Stimulated activated CD8-positive, alpha-beta memory T cell treated with anti-CD3 and anti-CD28 coated beads, Interleukin-4, amount 100 ng/mL, for 1 hour (primary cell): Measurements from ENCODE around the gene CCDC54.

Experiments
- DNase-seq, 2 donors: peaks; one replicate each; pipeline ENCODE4 v3.0.0-alpha.2; 2020; ENCODE audit warnings: low read depth in 2 of 2, low spot score in 1 of 2

The CCDC54 gene

DNA sequence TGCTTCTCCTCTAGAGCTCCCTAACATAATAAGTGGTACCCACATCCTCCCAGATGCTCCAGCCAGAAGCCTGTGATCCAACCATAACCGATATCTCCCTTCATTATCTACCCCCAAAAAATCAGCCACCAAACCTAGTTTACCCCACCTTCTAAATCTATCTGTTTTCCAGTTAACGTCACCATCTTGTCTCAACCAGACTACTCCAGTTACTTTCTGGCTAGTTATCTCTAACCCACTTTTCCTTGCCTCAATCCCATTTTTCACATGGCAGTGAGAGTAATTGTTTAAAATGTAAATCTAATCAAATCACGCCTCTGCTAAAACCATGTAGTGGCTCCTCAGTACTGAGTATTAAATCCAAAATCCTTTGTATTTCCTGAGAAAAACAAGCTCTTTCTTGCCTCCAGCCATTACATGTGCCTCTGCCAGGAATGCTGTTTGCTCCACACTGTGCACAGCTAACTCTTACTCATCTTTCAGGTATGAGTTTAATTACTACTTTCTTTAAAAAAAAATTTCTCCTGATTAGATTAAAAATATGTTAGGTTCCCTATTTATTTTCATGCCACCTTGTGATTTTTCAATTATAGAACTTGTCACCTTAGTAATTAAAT, 15.4 kb downstream of the CCDC54 start:
- DNase-seq = no peak

DNA sequence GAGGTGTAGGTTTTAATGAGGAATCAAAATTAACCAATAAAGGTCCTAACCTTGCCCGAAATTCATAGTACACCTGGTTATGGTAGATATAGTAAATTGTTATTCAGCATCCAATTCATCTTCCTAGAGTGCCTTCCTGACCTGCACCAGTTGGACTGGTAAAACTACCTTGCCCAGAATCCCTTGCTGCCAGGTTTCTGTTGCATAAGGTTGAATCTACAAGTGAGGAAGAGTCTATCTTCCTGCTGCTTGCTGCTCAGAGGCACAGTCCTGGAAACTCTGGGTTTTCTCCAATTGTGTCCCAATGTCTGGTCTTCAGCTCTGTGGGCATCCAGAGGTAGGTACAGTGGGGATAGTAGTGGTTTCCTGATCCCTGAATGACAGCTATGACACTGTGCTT, 17.3 kb downstream of the CCDC54 start:
- no peak for DNase-seq

DNA sequence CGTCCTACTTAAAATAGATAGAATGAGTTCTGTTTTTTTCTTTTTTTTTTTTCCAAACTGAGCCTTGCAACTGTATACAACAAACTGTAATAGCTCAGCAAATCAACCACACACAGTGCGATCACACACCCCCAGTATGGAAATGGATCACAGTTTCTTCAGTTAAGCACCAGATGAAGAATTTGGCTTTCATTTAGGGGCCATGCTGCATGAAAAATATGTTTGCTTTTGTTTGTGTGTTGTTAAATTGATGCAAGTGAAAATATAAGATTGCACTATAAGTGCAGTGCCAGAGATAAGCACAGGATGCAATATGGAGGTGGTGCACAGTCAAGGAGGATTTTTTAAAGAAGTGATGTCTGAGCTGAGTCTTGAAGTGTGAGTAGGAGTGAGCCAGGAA, 17.8 kb downstream of the CCDC54 start:
- no peak for DNase-seq

DNA sequence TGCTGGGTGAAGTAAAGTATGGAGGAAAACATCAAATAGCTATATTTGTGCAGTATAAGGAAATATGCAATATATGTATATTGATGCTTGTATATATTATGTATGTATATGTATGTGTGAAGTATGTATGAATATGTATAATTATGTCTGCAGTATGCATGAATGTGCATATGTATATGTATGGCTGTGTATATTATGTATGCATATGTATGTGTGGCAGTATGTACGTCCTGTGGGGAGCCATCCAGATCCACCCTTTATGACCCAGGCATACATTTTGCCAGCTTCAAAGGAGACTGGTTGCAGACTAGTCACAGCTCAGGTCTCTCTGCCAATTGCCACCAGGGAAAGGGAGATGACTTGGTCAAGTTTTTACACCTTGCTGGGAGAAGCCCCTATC, 24.1 kb downstream of the CCDC54 start:
- no peak for DNase-seq

DNA sequence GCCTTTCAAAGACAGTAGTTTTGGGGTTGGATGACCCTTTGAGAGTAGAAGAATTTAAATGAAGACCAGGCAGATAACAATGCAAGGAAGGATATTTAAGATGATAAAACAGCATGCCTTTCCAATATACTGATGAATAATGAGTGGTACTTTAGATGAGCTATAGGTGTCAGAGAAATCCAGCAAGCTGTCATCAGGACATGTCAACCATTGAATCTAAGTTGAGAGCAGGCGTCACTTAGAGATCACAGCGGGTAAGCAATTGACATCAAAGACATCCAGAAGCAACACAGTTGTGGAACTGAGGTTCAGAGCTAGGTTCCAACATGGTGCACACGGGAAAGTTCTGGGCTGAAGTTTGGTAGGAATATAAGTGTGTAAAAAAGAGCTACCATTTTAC, 25.0 kb downstream of the CCDC54 start:
- DNase-seq = no peak

DNA sequence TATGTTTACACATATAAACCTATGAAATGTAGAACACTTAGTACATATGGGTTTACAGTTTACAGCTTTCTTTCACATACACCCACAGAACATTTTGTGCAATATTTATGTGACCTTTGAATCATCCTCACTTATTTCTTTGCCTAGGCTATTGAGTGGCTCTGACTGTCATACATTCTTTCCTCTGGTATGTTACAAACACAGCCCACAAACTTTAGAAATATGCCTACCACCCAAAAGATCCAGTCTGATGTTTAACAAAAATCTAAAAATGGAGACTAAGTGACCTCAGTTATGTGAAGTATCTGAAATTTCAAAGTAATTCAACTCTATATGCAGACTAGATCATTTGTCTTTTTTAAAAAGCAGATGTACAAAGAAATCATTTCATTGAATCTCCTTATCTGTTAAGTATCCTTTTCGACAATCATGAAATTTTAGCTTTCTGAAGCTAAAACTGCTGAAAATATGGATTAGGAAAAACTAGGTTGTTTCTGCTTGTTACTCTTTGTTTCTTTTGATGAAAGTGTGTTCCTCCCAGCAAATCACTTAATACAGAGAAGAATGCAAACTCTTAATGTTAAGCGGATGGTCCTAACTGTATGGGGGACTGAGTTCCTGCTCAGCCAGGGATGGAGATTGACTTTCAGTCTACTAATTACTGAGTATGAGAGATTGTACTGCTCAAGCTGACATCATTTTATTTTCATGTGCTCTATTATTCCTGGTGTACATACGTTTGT, 27.7 kb downstream of the CCDC54 start:
- DNase-seq = no peak

DNA sequence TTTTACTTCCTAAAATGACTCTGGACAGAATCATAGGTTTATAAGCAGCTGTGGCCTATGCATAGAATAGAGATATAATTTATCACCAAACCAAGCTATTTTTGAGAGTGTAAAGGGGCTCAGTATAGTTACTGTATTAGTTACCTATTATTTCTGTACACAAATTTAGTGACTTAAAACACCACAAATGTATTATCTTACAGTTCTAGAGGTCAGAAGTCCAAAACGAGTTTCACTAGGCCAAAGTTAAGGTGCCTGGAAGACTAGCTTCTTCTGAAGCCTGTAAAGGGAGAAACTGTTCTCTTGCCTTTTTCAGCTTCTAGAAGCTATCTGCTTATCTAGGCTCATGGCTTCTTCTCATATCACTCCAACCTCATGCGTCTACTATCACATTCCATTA, 30.1 kb downstream of the CCDC54 start:
- no peak for DNase-seq

DNA sequence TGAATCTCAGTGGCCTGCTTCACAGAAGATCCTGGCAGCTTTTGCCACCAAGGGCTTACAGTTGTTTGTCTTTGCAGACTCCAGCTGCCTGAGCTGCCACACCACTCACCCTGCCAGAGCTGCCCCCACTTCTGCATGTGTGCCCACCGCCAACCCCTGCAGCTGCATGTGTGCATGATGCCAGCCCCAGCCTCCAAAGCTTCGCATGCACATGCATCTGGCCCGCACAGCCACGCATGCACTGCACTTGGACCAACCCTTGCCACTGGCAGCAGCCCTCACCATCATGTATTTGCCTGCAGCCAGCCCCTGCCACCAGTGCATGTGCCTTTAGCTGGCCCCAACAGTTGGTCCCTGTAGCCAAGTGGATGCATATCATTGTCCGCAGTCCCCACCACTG, 31.3 kb downstream of the CCDC54 start:
- DNase-seq = no peak

DNA sequence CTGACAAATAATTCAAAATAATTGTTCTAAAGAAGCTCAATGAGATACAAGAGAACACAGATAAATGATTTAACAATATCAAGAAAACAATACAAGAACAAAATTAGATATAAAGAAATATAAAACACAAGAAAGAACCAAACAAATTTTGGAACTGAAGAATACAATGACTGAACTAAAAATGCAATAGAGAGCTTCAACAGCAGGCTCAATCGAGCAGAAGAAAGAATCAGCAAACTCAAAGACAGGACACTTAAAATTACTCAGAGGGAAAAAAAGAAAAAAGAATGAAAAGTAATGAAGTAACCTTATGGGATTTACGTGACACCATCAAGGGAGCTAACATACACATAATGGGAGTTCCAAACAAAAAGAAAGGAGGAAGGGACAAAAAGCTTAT, 32.1 kb downstream of the CCDC54 start:
- no peak for DNase-seq

DNA sequence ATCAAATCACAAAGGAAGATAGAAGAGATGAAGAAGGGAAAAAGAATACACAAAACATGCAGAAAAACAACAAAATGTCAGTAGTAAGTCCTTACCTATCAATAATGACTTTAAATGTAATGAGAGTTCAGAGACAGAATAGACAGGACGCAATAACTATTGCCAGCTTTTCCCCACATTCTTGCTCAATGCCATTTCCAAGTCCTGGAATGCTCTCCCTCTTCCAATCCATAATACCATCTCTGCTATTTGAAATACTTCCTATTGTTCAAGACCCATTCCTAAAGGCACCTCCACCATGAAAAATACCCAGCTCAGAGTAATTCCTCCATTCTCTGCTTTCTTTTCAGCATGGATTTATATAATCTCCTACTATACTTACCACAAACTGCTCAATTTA, 33.4 kb downstream of the CCDC54 start:
- no peak for DNase-seq

DNA sequence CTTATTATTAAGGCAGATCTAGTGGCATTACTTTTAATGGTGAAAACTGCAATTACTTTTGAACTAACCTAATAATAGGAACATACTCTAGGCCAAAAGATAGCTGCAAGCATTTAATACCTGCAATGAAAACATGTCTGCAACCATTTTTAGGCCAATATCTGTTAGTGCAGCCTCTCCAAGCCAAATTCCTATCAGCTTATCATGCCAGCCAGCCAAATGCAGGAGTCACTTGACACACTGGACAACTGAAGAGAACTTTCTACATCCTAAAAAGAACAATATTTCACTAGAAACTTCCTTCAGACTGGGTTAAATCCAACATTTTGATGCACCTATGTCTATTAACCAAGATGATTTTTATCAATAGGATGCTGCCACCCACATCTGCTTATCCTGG, 33.8 kb downstream of the CCDC54 start:
- no peak for DNase-seq

DNA sequence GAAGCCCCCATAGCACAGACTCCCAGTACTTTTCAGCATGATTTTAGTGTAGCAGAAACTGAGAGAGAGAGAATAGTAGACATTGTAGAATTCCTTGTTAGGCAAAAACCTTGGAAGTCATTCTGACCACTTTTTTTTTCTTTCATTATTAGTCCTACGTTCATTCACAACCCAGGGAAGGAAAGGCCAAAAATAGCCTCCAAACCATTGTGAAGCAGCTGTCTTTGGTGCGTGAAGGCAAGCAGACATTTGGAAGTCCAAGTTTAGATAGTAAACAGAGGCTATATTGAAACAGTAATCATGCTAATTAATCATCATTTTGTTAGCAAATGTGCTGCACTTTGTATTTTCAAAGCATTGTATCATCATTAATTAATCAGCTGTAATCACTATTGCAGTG, 34.5 kb downstream of the CCDC54 start:
- DNase-seq = no peak

DNA sequence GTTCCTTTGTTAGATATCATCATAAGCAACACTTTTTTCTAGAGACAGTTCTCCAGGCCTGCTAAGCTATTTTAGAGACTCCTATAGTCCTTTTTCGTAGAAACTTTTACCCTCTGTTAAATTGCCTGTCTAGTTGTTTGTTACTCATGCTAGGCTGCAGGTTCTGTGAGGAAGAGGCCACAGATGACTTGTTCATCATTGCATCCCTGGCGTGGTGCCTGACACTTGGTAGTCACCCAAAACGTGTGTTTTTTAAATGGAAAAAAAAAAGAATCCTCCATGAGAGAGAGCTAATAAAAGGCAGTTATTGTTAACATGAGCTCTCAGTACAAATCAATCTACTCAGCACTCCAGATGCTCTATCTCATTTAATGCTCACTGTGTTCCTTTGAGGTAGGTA, 35.1 kb downstream of the CCDC54 start:
- DNase-seq = no peak

DNA sequence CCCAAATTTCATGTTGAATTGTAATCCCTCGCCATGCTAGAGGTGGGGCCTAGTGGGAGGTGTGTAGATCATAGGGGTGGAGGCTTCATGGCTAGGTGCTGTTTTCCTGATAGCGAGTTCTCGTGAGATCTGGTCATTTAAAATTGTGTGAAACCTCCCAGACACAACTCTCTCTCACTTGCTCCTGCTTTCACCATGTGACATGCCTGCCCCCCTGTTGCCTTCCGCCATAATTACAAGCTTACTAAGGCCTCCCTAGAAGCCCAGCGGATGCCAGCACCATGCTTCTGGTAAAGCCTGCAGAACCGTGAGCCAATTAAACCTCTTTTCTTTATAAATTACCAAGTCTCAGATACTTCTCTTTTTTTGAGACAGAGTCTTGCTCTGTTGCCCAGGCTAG, 36.0 kb downstream of the CCDC54 start:
- DNase-seq = no peak

DNA sequence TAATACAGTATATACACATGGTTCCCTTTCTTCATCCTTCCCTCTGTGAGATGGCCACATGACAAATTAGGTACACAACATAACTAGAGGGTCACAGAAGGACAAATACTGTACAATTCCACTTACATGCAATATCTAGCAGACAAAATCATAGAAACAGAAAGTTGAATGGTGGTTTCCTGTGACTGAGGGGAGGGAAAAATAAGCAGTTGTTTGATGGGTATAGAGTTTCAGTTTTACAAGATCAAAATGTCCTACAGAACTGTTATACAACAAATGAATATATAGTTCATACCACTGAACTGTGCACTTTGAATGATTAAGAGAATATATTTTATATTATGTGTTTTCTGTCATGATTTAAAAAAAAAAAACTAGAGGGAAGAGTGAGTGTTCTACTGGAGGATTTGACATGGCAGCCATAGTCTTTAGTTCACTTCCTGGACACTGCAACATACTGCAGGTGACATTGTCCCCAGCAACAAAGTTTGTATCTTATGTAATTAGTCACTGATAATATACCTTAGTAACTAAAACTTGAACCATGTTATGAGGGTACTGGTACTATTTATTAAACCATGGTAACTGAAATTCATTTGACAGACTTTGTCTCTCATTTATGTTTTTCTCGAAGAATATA, 37.2 kb downstream of the CCDC54 start:
- DNase-seq = no peak

DNA sequence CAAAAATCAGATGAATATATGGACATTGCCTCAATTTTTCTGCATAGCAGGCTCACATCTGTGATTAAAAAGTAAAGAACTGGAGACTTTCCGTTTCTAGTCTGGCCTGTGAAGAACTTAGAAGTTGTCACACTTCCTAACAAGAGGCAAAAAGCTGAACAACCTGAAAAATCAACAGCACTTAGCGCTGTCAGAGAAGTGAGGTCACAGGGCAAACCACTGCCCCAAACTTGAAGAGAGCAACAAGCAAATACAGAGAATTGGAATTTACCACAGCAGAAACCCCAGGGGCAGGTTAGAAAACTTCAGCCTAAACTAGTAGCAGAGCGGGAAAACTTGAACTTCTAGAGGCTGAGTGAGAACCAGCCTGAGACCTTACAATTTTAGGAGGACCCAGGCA, 38.9 kb downstream of the CCDC54 start:
- no peak for DNase-seq

DNA sequence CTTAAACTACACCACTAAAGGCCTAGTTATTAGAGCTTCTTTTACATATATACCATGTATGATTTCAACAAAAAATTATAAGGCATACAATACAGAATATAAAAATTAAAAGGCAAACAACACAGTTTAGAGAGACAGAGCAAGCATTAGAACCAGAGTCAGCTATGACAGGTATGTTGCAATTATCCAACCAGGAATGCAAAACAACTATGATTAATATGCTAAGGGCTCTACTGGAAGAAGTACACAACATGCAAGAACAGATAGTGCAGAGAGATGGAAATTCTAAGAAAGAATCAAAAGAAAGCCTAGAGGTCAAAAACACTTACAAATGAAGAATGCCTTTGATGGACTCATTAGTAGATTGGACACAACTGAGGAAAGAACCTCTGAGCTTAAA, 39.6 kb downstream of the CCDC54 start:
- DNase-seq = no peak

DNA sequence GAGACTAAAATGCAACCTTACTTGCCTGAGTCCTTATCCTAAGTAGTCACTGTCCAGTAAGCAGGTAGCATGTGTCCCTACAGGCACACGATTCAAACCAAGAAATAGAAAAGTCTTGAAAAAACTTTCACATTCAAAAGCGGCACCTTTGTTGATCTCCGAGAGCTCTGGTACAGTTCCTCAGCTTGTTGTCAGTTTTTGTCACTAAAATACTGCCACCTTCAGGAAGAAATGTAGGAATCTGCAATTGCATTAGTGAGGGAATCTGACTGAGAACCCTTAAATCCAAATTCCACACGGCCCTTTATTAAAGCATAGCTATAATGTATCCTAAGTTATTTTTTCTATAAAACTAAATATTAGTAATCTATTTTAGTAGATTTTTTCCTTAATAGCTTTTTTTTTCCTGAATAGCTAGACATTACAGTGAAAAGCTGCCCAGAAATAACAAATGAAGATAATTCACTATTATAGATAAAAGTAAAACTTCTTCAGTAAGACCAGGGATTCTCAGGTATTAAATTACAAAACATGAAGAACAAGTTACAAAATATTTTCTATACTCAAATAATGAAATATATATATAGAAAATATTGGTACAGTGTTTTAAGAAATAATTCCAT, 44.0 kb downstream of the CCDC54 start:
- no peak for DNase-seq

DNA sequence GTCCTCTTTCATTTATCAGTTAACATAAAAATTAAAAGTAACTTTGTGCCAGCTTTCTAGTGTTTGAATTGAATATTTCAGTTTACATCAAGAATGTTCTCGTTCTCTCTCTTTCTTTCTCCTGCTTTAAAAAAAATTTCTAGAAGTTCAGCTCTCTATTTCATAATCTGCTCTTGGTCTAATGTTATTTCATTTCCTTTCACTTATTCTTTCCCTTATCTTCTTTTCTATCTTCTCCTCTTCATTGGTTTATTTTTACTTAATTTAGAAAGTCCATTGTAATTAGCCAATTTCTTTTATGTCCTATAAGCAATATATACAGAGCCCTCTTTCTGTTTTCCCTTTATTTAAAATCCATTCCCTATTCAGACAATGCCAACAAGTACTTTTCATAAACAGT, 44.6 kb downstream of the CCDC54 start:
- DNase-seq = no peak

DNA sequence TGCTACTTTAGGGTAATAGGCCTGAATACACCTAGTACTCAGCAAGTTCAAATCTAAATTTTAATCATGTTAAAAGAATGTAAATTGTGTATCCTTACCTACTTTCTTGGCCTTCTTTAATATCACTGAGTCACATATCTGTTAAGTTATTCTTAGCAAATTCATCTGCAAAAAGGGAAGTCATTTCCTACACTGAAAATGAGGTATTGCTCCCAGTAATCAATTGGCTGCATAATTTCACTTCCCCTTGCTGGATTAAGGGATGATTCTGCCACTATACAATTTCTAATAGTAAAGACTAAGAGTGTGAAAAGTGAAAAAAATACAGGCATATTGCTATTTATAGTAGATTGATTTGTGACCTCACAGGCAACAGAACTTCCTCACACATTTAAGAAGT, 47.8 kb downstream of the CCDC54 start:
- no peak for DNase-seq

DNA sequence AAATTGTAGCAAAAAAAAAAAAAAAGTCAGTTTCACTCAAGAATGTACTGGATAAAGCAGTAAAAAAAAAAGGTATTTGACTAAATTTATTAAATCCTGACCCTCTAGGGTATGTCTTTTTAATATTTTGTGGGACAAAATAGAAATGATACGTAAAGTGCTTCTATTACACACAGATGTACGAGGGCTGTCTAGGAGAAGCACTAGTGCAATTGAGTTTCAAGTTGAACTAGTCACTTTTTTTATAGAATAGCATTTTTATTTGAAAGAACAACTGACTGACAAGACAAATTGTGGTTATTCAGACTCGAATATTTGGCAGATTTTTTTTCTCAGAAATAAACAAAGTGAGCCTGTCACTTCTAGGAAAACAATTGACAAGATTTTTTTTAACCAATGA, 49.0 kb downstream of the CCDC54 start:
- DNase-seq = no peak
